ENCODE measurements around the gene SPOCK2. TPM values are rescaled to one million over a fixed set of nuclear protein-coding genes. Genes with fewer than 3 reads are reported as not detected.

The SPOCK2 gene
- total and polyA plus RNA-seq, 2 of the 13 experiments (the other 11 are each of a cell fraction or from before 2014, with no cell fraction given) = 8.6 to 30.6 TPM

GRCh38 chr10:72097448-72098300 is 9.3 kb upstream of the SPOCK2 start (continued):
- no peak for TF ChIP-seq ZNF589 (CRISPR knock-in tag; conservative IDR thresholded peaks at IDR 0.05)
- peak; percentile 30 for TF ChIP-seq ATF7 (IDR thresholded peaks at IDR 0.05)
- no peak for TF ChIP-seq ATF7 (CRISPR knock-in tag; IDR thresholded peaks at IDR 0.05)
- TF ChIP-seq RNF2 (conservative IDR thresholded peaks at IDR 0.05; ENCODE audit: low read depth) = no peak
- TF ChIP-seq ZNF549 (CRISPR knock-in tag; IDR thresholded peaks at IDR 0.05) = no peak
- TF ChIP-seq THAP9 (CRISPR knock-in tag; IDR thresholded peaks at IDR 0.05; ENCODE audit: borderline replicate concordance) = no peak
- no peak for TF ChIP-seq ZNF530 (CRISPR knock-in tag; IDR thresholded peaks at IDR 0.05; ENCODE audit: low read depth)
- no peak for TF ChIP-seq SALL2 (CRISPR knock-in tag; IDR thresholded peaks at IDR 0.05)
- TF ChIP-seq MED1 (CRISPR knock-in tag; IDR thresholded peaks at IDR 0.05) = peak; percentile 39; the same call in 1 of the 2 replicates
- no peak for TF ChIP-seq ZNF720 (CRISPR knock-in tag; IDR thresholded peaks at IDR 0.05)
- peak; percentile 91 for TF ChIP-seq TBX3 (IDR thresholded peaks at IDR 0.05; ENCODE audit: borderline replicate concordance)
- TF ChIP-seq ZNF451 (CRISPR knock-in tag; IDR thresholded peaks at IDR 0.05) = no peak
- no peak for TF ChIP-seq GPBP1L1 (CRISPR knock-in tag; IDR thresholded peaks at IDR 0.05)
- no peak; the same call in 1 of the 2 replicates for TF ChIP-seq HNF1A (IDR thresholded peaks at IDR 0.05; ENCODE audit: low read depth)
- TF ChIP-seq HNF1A (CRISPR knock-in tag; IDR thresholded peaks at IDR 0.05; ENCODE audit: borderline replicate concordance) = no peak; the same call in 1 of the 2 replicates
- no peak for TF ChIP-seq GPN1 (CRISPR knock-in tag; IDR thresholded peaks at IDR 0.05; ENCODE audit: borderline replicate concordance)
- no peak for TF ChIP-seq MED13 (CRISPR knock-in tag; IDR thresholded peaks at IDR 0.05)
- TF ChIP-seq SOX5 (CRISPR knock-in tag; IDR thresholded peaks at IDR 0.05; ENCODE audit: borderline replicate concordance) = peak; percentile 72; the same call in 1 of the 2 replicates
- TF ChIP-seq MYNN (CRISPR knock-in tag; IDR thresholded peaks at IDR 0.05; ENCODE audit: low read depth) = no peak

Data from HepG2 (cell line).